Esophagus muscularis mucosa (tissue), 4 donors: ENCODE measurements around the gene ZNF862.

Experiments used
- CTCF ChIP-seq, 3 experiments: fragments of 200-600 bp in 2 of 3; fragments of 450-650 bp in 1 of 3; sonication (generic) in 2 of 3; IDR thresholded peaks; one replicate each; pipeline ENCODE4 v1.5.1; 2017 to 2019; ENCODE audit warnings: antibody characterized with exemption in 3 of 3, mild to moderate bottlenecking in 2 of 3, moderate library complexity in 1 of 3
- EP300 ChIP-seq: sonication (generic); formaldehyde crosslinking; IDR thresholded peaks from one replicate; pipeline ENCODE4 v1.6.1; 2017; ENCODE audit warnings: antibody characterized with exemption
- POLR2A ChIP-seq: fragments of 450-650 bp; IDR thresholded peaks from one replicate; pipeline ENCODE4 v1.6.1; 2017; ENCODE audit warnings: antibody characterized with exemption, moderate library complexity, mild to moderate bottlenecking, low read depth
- POLR2AphosphoS5 ChIP-seq, 2 donors: sonication (generic); formaldehyde crosslinking; IDR thresholded peaks; one replicate each; pipeline ENCODE4 v1.6.1; 2017; ENCODE audit warnings: antibody characterized with exemption in 2 of 2

- TF ChIP-seq CTCF (IDR thresholded peaks at IDR 0.05) = no peak
- no peak for TF ChIP-seq POLR2AphosphoS5 (IDR thresholded peaks at IDR 0.05)
- no peak for TF ChIP-seq EP300
- no peak for TF ChIP-seq POLR2A
Observed at GRCh38 chr7:149801002-149801566, 37.1 kb upstream of the ZNF862 start.
